Keratinocyte (primary cell): ENCODE results near the gene EML1.

Source experiments
- CTCF ChIP-seq, 3 experiments: IDR thresholded peaks in 1 of 3; conservative IDR thresholded peaks in 1 of 3; optimal IDR thresholded peaks in 1 of 3; 2 replicates in 2 of 3; 3 replicates in 1 of 3; pipeline versions ENCODE3 to v1.5.1; 2011; ENCODE audit warnings: low read length in 3 of 3, mild to moderate bottlenecking in 3 of 3, moderate library complexity in 2 of 3, control low read depth in 1 of 3, inconsistent platforms in 1 of 3; ENCODE audit not compliant: insufficient read depth in 2 of 3; ENCODE audit errors: extremely low read depth in 1 of 3
- EZH2 ChIP-seq: IDR thresholded peaks from one replicate; pipeline ENCODE4 v1.6.1; 2012; ENCODE audit warnings: inconsistent platforms, mild to moderate bottlenecking, low read length, moderate library complexity

GRCh38 chr14:99908653-99909250 lies 115.5 kb downstream of the EML1 start:
- TF ChIP-seq CTCF (optimal IDR thresholded peaks at IDR 0.05 in 1 of 3, IDR thresholded peaks at IDR 0.05 in 1 of 3, conservative IDR thresholded peaks at IDR 0.05 in 1 of 3; ENCODE audit: extremely low read depth in 1 of 3, insufficient read depth in 2 of 3, low read length in 3 of 3) (no peak), EZH2 (no peak)
